Hepatocyte (in vitro differentiated cells): ENCODE data around the gene BRD3OS.

ENCODE experiments used
- EZH2 ChIP-seq: fragments of 200-600 bp; sonication (generic); IDR thresholded peaks from 2 replicates; pipeline ENCODE4 v1.6.1; 2016; ENCODE audit warnings: antibody characterized with exemption, mild to moderate bottlenecking, borderline replicate concordance
- TF ChIP-seq, protein P1 (sequence below): fragments of 200-600 bp; sonication (generic); IDR thresholded peaks from 2 replicates; pipeline ENCODE4 v1.5.1; 2016; ENCODE audit warnings: antibody characterized with exemption, mild to moderate bottlenecking; ENCODE audit not compliant: poor library complexity

DNA sequence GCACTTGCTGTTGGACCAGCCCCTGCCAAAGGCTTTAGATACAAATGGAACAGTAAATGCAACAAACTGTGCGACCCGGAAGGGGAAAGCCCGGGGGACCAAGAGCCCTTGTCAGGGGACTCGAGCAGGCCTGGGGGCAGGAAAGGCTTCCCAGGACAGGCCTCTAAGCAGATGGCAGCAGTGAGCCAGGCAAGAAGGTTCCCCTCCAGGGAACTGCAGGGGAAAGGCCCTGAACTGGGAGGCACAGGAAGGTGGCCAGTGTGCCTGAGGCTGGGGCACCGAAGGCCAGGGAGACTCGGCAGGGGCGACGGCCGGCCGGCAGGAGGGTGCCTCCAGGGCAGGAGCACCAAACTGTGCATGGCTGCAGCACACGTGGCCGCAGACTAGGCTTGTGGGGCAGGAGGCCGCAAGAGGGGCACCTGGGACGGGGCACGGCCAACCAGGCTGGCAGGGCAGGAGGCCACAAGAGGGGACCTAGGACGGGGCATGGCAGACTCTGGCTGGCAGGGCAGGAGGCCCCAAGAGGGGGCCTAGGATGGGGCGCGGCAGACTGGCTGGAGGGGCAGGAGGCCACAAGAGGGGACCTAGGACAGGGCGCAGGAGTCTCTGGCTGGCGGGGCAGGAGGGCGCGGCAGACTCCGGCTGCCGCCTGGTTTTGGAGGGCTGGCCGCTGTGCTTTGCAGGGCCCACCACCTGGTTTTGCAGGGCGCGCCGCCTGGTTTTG lies 43.2 kb upstream of the BRD3OS start:
- TF ChIP-seq, protein P1, sequence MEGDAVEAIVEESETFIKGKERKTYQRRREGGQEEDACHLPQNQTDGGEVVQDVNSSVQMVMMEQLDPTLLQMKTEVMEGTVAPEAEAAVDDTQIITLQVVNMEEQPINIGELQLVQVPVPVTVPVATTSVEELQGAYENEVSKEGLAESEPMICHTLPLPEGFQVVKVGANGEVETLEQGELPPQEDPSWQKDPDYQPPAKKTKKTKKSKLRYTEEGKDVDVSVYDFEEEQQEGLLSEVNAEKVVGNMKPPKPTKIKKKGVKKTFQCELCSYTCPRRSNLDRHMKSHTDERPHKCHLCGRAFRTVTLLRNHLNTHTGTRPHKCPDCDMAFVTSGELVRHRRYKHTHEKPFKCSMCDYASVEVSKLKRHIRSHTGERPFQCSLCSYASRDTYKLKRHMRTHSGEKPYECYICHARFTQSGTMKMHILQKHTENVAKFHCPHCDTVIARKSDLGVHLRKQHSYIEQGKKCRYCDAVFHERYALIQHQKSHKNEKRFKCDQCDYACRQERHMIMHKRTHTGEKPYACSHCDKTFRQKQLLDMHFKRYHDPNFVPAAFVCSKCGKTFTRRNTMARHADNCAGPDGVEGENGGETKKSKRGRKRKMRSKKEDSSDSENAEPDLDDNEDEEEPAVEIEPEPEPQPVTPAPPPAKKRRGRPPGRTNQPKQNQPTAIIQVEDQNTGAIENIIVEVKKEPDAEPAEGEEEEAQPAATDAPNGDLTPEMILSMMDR = no peak
- TF ChIP-seq EZH2 = no peak
